Measurements from ENCODE around the gene IFI27L1.

DNA sequence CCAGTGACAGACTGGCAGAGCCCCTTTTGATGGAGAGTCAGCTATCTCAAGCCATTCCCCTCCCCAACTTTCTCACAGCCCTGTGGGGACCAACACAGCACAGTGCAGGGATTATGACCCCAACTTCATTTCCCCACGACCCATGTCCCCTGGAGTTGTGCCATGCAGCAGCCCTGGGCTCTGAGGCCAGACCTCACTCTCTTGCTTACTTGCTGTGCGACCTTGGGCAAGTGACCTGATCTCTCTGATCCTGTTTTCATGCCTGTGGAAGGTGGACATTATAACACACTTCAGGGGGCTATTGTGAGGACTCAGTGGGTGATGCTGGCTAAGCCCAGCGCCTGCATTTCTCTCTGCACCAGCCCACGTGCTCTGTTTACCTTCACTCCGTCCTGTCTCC lies 40.9 kb upstream of the IFI27L1 start:
- TF ChIP-seq, protein P1, sequence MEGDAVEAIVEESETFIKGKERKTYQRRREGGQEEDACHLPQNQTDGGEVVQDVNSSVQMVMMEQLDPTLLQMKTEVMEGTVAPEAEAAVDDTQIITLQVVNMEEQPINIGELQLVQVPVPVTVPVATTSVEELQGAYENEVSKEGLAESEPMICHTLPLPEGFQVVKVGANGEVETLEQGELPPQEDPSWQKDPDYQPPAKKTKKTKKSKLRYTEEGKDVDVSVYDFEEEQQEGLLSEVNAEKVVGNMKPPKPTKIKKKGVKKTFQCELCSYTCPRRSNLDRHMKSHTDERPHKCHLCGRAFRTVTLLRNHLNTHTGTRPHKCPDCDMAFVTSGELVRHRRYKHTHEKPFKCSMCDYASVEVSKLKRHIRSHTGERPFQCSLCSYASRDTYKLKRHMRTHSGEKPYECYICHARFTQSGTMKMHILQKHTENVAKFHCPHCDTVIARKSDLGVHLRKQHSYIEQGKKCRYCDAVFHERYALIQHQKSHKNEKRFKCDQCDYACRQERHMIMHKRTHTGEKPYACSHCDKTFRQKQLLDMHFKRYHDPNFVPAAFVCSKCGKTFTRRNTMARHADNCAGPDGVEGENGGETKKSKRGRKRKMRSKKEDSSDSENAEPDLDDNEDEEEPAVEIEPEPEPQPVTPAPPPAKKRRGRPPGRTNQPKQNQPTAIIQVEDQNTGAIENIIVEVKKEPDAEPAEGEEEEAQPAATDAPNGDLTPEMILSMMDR (conservative IDR thresholded peaks at IDR 0.05; ENCODE audit: low read length): no peak
- TF ChIP-seq EZH2phosphoT487 (IDR thresholded peaks at IDR 0.05; ENCODE audit: borderline replicate concordance): no peak

Data from Loucy (cell line).